Epithelial cell of proximal tubule (primary cell): ENCODE results near the gene FEM1A. TPM values are rescaled to one million over a fixed set of nuclear protein-coding genes. Genes with fewer than 3 reads are reported as not detected.
A peak's percentile ranks its signal among the peaks of the same experiment; 100 is the strongest.
"Not testable (repeated sequence)": the region's sequence is repeated elsewhere in the genome, so short reads cannot be mapped to it uniquely, and the experiment has no call there.

Source experiments
- DNase-seq: peaks from one replicate; pipeline ENCODE4 v3.0.0-alpha.2; 2011; ENCODE audit warnings: low read depth
- H3K4me3 ChIP-seq: 2 replicates; pipeline ENCODE4 v1.5.1; 2011; ENCODE audit warnings: low read depth, mild to moderate bottlenecking, low read length
- total RNA-seq: library from RNA; depleted of rRNA; stranded (reverse); fragments of >200 nt; gene quantifications from 2 replicates; pipeline ENCODE4 v1.2.3, GENCODE V29; 2015
- TF ChIP-seq, protein P1 (sequence below): conservative IDR thresholded peaks from 2 replicates; pipeline ENCODE4 v1.5.1; 2012; ENCODE audit warnings: low read depth, mild to moderate bottlenecking, low read length

Gene FEM1A
- total RNA-seq, 1 donor from 2014 or later, result 10.4 TPM

DNA sequence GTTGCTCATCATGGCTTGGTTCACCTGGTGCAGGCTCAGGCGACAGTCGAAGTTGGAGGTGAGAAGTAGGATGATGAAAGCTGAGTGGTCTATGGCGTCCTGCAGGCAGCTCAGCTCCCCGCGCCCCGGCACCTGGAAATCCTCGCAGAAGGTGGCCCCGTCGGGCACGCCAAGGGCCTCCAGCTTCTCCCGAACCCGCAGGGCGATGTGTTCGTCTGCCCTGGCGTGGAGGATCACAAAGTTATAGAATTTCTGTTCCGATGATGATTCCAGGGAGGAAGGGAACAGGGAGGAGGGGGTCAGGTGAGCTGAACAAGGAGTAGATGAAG is 25.4 kb downstream of the FEM1A start:
- no peak for DNase-seq
- no peak overlapping the region for H3K4me3 ChIP-seq
- TF ChIP-seq, protein P1, sequence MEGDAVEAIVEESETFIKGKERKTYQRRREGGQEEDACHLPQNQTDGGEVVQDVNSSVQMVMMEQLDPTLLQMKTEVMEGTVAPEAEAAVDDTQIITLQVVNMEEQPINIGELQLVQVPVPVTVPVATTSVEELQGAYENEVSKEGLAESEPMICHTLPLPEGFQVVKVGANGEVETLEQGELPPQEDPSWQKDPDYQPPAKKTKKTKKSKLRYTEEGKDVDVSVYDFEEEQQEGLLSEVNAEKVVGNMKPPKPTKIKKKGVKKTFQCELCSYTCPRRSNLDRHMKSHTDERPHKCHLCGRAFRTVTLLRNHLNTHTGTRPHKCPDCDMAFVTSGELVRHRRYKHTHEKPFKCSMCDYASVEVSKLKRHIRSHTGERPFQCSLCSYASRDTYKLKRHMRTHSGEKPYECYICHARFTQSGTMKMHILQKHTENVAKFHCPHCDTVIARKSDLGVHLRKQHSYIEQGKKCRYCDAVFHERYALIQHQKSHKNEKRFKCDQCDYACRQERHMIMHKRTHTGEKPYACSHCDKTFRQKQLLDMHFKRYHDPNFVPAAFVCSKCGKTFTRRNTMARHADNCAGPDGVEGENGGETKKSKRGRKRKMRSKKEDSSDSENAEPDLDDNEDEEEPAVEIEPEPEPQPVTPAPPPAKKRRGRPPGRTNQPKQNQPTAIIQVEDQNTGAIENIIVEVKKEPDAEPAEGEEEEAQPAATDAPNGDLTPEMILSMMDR, result no peak

DNA sequence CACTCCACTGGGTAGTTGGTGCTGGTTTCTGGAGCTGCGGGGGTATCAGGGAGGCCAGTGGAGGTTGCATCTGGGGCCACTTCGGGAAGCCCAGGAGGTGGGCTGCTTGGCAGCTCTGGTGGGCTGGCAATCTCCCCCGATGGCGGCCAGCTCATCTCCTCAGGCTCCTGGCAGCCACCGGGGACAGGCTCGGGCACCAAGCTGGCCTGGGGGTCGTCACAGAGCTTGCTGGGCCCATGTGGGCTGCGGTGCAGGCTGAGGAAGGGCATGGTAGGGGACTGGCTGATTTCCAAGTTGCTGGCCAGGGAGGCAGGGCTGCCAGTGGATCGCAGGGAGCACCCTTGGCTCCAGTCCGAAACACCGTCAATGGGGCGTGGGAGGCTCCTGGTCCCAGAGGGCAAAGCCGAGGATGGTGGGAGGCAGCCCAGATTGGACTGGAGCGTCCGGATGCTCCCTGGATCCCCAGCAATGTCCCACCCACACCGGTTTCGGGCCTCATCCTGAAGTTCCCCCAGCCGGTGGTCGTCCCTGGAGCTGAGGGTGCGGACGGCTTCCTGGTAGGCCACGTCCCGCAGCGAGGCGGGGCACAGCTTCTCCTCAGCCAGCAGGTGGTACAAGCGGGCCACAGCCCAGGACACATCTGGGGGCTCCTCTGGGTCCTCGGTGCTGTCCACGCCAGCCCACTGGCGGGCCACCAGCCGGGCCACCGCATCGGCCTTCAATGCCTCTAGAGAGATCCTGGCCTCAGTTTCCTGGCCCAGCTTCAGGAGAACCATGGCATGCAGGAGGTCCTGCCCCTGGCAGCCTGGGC is 26.1 kb downstream of the FEM1A start:
- no peak for DNase-seq
- TF ChIP-seq, protein P1, result no peak
- H3K4me3 ChIP-seq, result no peak overlapping the region

DNA sequence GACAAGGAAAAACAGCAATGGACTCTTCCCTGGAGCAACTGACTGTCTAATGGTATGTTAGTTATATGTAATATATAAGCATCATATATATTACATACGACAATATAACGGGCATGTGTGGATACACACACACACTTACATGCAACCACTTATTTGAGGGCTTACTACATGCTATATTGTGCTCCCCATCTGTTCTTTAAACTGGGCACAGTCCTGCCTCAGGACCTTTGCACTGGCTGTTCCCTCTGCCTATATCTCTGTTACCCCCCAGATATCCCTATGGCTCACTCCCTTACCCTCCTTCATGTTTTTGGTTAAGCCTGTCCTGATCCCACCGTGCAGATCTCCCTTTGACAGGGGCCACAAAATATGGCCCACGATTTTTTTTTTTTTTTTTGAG is 29.7 kb downstream of the FEM1A start:
- DNase-seq, result no peak
- no peak overlapping the region for H3K4me3 ChIP-seq
- TF ChIP-seq, protein P1, result no peak

DNA sequence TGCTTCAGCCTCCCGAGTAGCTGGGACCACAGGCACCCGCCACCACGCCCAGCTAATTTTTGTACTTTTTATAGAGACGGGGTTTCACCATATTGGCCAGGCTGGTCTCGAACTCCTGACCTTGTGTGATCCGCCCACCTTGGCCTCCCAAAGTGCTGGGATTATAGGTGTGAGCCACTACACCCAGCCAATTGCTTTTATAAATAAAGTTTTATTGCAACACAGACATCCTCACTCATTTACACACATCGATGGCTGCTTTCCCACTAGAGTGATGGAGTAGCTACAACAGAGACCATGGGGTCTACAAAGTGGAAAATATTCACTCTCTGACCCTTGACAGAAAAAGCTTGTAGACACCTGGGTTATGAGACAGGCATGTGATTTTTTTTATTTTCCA is 30.8 kb downstream of the FEM1A start:
- DNase-seq, result not testable (repeated sequence)

DNA sequence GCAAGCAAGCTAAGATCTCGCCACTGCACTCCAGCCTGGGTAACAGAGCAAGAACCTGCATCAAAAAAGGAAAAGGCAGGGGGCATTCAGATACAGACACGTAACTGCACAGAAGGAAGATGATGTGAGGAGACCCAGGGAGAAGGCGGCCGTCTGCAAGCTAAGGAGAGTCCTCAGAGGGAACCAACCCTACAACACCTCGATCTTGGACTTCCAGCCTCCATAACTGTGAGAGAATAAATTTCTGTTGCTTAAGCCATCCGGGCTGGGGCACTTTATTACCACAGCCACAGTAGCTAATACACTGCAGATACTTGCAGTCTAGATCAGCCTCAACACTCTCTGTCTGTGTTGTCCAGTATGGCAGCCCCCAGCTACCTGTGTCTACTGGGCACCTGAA is 32.0 kb downstream of the FEM1A start:
- H3K4me3 ChIP-seq, result no peak overlapping the region
- TF ChIP-seq, protein P1, result no peak
- no peak for DNase-seq

More for the DNA sequence above, 30.8 kb downstream of the FEM1A start:
- H3K4me3 ChIP-seq, result not testable (repeated sequence)

DNA sequence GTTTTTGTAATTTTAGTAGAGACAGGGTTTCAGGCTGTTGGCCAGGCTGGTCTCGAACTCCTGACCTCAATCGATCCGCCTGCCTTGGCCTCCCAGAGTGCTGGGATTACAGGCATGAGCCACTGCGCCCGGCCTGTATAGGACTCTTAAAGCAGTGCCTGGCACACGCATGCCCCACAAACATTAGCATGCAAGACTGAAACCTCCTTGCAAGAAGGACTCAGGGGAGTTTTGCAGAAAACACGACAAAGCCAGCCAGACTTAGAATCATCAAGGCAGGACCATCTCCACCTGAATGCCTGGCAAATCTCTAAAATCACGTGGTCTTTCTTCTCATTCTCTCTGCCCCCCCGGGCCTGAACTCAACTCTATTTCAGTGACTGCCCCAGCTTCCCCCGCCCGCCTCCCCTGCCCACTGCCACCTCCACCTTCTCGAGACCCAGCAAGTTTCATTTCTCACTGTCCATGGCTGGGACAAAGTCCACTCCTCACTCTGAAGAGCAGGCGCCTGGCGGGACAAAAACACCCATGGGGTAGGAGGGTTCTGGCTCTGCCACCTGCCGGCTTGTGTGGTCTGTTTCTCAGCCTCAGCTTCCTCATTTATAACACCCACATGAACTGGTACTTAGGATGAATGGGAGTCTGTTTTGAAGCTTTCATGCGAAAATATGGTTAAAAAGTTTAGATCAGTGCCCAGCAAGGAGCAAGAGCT is 37.6 kb downstream of the FEM1A start:
- H3K4me3 ChIP-seq, result peak overlapping the region; percentile 2
- TF ChIP-seq, protein P1, result peak; percentile 37
- DNase-seq, result no peak

DNA sequence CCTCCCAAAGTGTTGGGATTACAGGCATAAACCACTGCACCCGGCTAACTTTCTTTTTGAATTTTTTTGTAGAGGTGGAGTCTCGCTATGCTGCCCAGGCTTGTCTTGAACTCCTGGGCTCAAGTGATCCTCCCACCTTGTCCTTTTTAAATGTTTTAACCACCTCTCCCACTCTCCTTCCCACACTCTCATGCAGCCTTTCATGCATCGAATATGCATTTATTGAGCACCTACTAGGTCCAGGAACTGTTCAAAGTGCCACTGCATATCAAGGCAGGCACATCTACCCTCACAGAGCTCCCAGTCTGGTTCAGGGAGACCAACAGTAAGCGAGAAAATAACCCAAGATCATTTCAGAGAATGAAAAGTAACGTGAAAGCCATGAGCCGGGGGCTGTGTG is 38.8 kb downstream of the FEM1A start:
- no peak for DNase-seq
- TF ChIP-seq, protein P1, result no peak

More for the DNA sequence above, 38.8 kb downstream of the FEM1A start:
- H3K4me3 ChIP-seq, result peak overlapping the region; percentile 73
